SK-N-SH (cell line): ENCODE measurements around the gene COIL. TPM values are rescaled to one million over a fixed set of nuclear protein-coding genes. Genes with fewer than 3 reads are reported as not detected.

Experiments used
- CTCF ChIA-PET: fragments of 300-600, 350-600 bp; formaldehyde crosslinking; extraction: SDS; loops from one replicate; lab custom pipeline; 2021; lab: Yijun Ruan, JAX
- POLR2A ChIA-PET: fragments of 350-600 bp; sonication (Branson Sonifier 250); formaldehyde crosslinking; extraction: SDS; loops from one replicate; lab custom pipeline; 2020; ENCODE audit warnings: antibody characterized with exemption, inconsistent platforms; lab: Yijun Ruan, JAX
- DNase-seq: peaks from one replicate; pipeline ENCODE4 v3.0.0; 2012
- H2AFZ ChIP-seq: fragments of 200-600 bp; sonication (generic); 2 replicates; pipeline ENCODE4 v1.8.1; 2016; ENCODE audit warnings: antibody characterized with exemption, mild to moderate bottlenecking, low read depth
- H3F3A ChIP-seq: fragments of 200-600 bp; sonication (generic); replicated peaks from 2 replicates; pipeline ENCODE3; 2016; ENCODE audit warnings: antibody characterized with exemption, mild to moderate bottlenecking; ENCODE audit not compliant: insufficient read depth
- H3K27ac ChIP-seq, 2 experiments: fragments of 200-500 bp in 1 of 2; fragments of 200-600 bp in 1 of 2; sonication (Bioruptor generic) in 1 of 2; sonication (generic), shearing (Covaris generic) in 1 of 2; 2 replicates each; pipeline versions ENCODE4 v1.5.1 to v1.6.1; 2014 to 2016; ENCODE audit warnings: low read depth in 2 of 2, inconsistent platforms in 1 of 2, low read length in 1 of 2, mild to moderate bottlenecking in 1 of 2, mixed read lengths in 1 of 2
- H3K27me3 ChIP-seq: fragments of 200-600 bp; sonication (generic), shearing (Covaris generic); 2 replicates; pipeline ENCODE4 v1.6.1; 2016; ENCODE audit warnings: mixed run types; ENCODE audit not compliant: insufficient read depth
- H3K36me3 ChIP-seq, 2 experiments: fragments of 200-500 bp in 1 of 2; fragments of 200-600 bp in 1 of 2; sonication (Bioruptor generic) in 1 of 2; sonication (generic) in 1 of 2; replicated peaks in 1 of 2; 2 replicates each; pipeline versions ENCODE3 to v1.5.1; 2014 to 2016; ENCODE audit warnings: low read length in 1 of 2, mild to moderate bottlenecking in 1 of 2; ENCODE audit not compliant: insufficient read depth in 2 of 2, control insufficient read depth in 1 of 2
- H3K4me1 ChIP-seq, 2 experiments: fragments of 200-500 bp in 1 of 2; fragments of 200-600 bp in 1 of 2; sonication (Bioruptor generic) in 1 of 2; sonication (generic), shearing (Covaris generic) in 1 of 2; 2 replicates each; pipeline versions ENCODE4 v1.5.1 to v1.6.1; 2014 to 2016; ENCODE audit warnings: low read depth in 1 of 2, low read length in 1 of 2, mixed run types in 1 of 2; ENCODE audit not compliant: insufficient read depth in 2 of 2, control insufficient read depth in 1 of 2
- H3K4me2 ChIP-seq: fragments of 200-600 bp; sonication (generic), shearing (Covaris generic); 2 replicates; pipeline ENCODE4 v1.6.1; 2017; ENCODE audit warnings: mixed run types
- H3K4me3 ChIP-seq, 2 experiments: fragments of 200-500 bp in 1 of 2; fragments of 200-600 bp in 1 of 2; sonication (Bioruptor generic) in 1 of 2; sonication (generic), shearing (Covaris generic) in 1 of 2; 2 replicates each; pipeline versions ENCODE4 v1.5.1 to v1.8.1; 2014 to 2016; ENCODE audit warnings: low read depth in 2 of 2, inconsistent platforms in 1 of 2, low read length in 1 of 2, mild to moderate bottlenecking in 1 of 2, mixed read lengths in 1 of 2, moderate library complexity in 1 of 2
- H3K79me2 ChIP-seq: fragments of 200-600 bp; sonication (generic); 2 replicates; pipeline ENCODE4 v1.8.1; 2017; ENCODE audit warnings: mild to moderate bottlenecking; ENCODE audit not compliant: insufficient read depth
- H3K9ac ChIP-seq: fragments of 200-600 bp; sonication (generic); 2 replicates; pipeline ENCODE4 v1.6.1; 2017; ENCODE audit warnings: mixed run types
- H3K9me2 ChIP-seq: fragments of 200-600 bp; sonication (generic); 2 replicates; pipeline ENCODE4 v1.6.1; 2017; ENCODE audit warnings: mixed run types
- H3K9me3 ChIP-seq: fragments of 200-600 bp; sonication (generic); 2 replicates; pipeline ENCODE4 v1.6.1; 2017; ENCODE audit warnings: mixed run types, mild to moderate bottlenecking, moderate library complexity
- H4K20me1 ChIP-seq: fragments of 200-600 bp; sonication (generic); 2 replicates; pipeline ENCODE4 v1.6.1; 2017; ENCODE audit warnings: mild to moderate bottlenecking, mixed run types; ENCODE audit not compliant: insufficient read depth
- ELF1 ChIP-seq: IDR thresholded peaks from 2 replicates; pipeline ENCODE4 v1.4.0; 2012
- EP300 ChIP-seq, 2 experiments: IDR thresholded peaks; 2 replicates each; pipeline versions ENCODE4 v1.4.0 to v1.6.1; 2012; ENCODE audit warnings: borderline replicate concordance in 1 of 2, low read depth in 1 of 2, low read length in 1 of 2
- EZH2phosphoT487 ChIP-seq: fragments of 200-600 bp; sonication (generic); IDR thresholded peaks from 2 replicates; pipeline ENCODE4 v1.6.1; 2017; ENCODE audit warnings: low read depth, mixed run types, mild to moderate bottlenecking, antibody characterized with exemption, moderate library complexity, borderline replicate concordance
- FOXM1 ChIP-seq: IDR thresholded peaks from 2 replicates; pipeline ENCODE4 v1.4.0; 2012; ENCODE audit warnings: low read depth, mild to moderate bottlenecking
- GATA2 ChIP-seq: sonication (generic); formaldehyde crosslinking; IDR thresholded peaks from 2 replicates; pipeline ENCODE4 v1.5.0; 2020; ENCODE audit warnings: mild to moderate bottlenecking, missing genetic modification reagents
- MXI1 ChIP-seq: IDR thresholded peaks from 2 replicates; pipeline ENCODE4 v1.6.1; 2012; ENCODE audit warnings: mild to moderate bottlenecking, low read depth, low read length, improper control_type of control experiment
- NFIC ChIP-seq: IDR thresholded peaks from 2 replicates; pipeline ENCODE4 v1.4.0; 2012; ENCODE audit warnings: borderline replicate concordance
- POLR2AphosphoS5 ChIP-seq: IDR thresholded peaks from 2 replicates; pipeline ENCODE4 v1.6.1; 2012; ENCODE audit warnings: low read depth, low read length
- RFX5 ChIP-seq: IDR thresholded peaks from 2 replicates; pipeline ENCODE4 v1.6.1; 2012; ENCODE audit warnings: mild to moderate bottlenecking, improper control_type of control experiment, low read length
- SIN3A ChIP-seq: IDR thresholded peaks from 2 replicates; pipeline ENCODE4 v1.6.1; 2012; ENCODE audit warnings: low read depth, mild to moderate bottlenecking, low read length, moderate library complexity, borderline replicate concordance
- SMC3 ChIP-seq: IDR thresholded peaks from 2 replicates; pipeline ENCODE4 v1.6.1; 2012; ENCODE audit warnings: low read depth, low read length, improper control_type of control experiment
- TEAD4 ChIP-seq: IDR thresholded peaks from 2 replicates; pipeline ENCODE4 v1.4.0; 2012; ENCODE audit warnings: mild to moderate bottlenecking, borderline replicate concordance; ENCODE audit not compliant: insufficient read depth
- WGBS: methylation state at CpG from one replicate; pipeline ENCODE4 v1.1.6; 2017; ENCODE audit warnings: low lambda C conversion rate; 5-methylcytosine and 5-hydroxymethylcytosine counted together
- polyA plus RNA-seq, 3 experiments: library from polyadenylated mRNA; depleted of rRNA; stranded (reverse); fragments of >200 nt; gene quantifications; 2 replicates each; pipeline ENCODE4 v1.2.3, GENCODE V29; 2012
- TF ChIP-seq, protein P1 (sequence below): fragments of 200-600 bp; sonication (generic); IDR thresholded peaks from 2 replicates; pipeline ENCODE4 v1.6.1; 2017; ENCODE audit warnings: antibody characterized with exemption, mild to moderate bottlenecking, moderate library complexity
- TF ChIP-seq, protein P2 (sequence below): fragments of 150-350 bp; IDR thresholded peaks from 2 replicates; pipeline ENCODE4 v1.6.1; 2016; ENCODE audit warnings: mild to moderate bottlenecking, low read depth, low read length
- TF ChIP-seq, protein P3 (sequence below): IDR thresholded peaks from 2 replicates; pipeline ENCODE4 v1.4.0; 2012; ENCODE audit warnings: low read depth
- TF ChIP-seq, protein P4 (sequence below): fragments of 150-350 bp; IDR thresholded peaks from 2 replicates; pipeline ENCODE4 v1.6.1; 2017; ENCODE audit warnings: antibody characterized with exemption, low read length, low read depth, borderline replicate concordance
- TF ChIP-seq, protein P5 (sequence below): IDR thresholded peaks from 2 replicates; pipeline ENCODE4 v1.6.1; 2012; ENCODE audit warnings: mild to moderate bottlenecking, low read depth, low read length, moderate library complexity

Gene COIL
- polyA plus RNA-seq, 1 of the 3 experiments (the other 2 are of a cell fraction): 3.9 TPM

DNA sequence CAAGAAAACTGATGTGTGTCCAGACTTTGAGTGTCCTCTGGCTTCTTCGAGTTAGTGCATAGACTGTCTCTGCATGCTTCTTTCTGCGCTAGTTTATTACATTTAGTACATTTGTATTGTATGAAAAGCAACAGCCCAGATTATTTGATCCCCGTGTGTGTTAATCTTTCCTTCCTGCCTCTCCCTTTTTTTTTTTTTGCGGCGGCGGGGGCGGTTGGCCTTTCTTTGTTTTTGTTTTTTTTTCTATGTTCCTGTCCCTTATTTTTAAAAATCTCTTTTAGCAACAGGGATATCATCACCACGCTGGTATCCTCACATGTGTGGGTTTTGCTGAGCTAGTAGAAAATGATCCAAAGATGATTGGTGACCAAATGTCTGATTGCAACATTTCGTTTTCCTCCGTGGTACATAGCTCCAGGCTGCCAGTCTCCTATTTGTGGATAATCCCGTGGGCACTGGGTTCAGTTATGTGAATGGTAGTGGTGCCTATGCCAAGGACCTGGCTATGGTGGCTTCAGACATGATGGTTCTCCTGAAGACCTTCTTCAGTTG lies 26.5 kb upstream of the COIL start:
- H3K79me2 ChIP-seq: no peaks in the 10 kb centered on the region
- H3F3A ChIP-seq: no peaks in the 10 kb centered on the region
- TF ChIP-seq EP300 (IDR thresholded peaks at IDR 0.05; ENCODE audit: borderline replicate concordance in 1 of 2, low read depth in 1 of 2, low read length in 1 of 2) (no peak), NFIC (no peak), SMC3 (no peak), SIN3A (no peak), RFX5 (no peak), EZH2phosphoT487 (no peak), MXI1 (no peak), POLR2AphosphoS5 (no peak), GATA2 (CRISPR knock-in tag) (no peak), FOXM1 (no peak), TEAD4 (no peak), ELF1 (no peak)
- TF ChIP-seq, protein P1, sequence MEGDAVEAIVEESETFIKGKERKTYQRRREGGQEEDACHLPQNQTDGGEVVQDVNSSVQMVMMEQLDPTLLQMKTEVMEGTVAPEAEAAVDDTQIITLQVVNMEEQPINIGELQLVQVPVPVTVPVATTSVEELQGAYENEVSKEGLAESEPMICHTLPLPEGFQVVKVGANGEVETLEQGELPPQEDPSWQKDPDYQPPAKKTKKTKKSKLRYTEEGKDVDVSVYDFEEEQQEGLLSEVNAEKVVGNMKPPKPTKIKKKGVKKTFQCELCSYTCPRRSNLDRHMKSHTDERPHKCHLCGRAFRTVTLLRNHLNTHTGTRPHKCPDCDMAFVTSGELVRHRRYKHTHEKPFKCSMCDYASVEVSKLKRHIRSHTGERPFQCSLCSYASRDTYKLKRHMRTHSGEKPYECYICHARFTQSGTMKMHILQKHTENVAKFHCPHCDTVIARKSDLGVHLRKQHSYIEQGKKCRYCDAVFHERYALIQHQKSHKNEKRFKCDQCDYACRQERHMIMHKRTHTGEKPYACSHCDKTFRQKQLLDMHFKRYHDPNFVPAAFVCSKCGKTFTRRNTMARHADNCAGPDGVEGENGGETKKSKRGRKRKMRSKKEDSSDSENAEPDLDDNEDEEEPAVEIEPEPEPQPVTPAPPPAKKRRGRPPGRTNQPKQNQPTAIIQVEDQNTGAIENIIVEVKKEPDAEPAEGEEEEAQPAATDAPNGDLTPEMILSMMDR: no peak
- TF ChIP-seq, protein P2, sequence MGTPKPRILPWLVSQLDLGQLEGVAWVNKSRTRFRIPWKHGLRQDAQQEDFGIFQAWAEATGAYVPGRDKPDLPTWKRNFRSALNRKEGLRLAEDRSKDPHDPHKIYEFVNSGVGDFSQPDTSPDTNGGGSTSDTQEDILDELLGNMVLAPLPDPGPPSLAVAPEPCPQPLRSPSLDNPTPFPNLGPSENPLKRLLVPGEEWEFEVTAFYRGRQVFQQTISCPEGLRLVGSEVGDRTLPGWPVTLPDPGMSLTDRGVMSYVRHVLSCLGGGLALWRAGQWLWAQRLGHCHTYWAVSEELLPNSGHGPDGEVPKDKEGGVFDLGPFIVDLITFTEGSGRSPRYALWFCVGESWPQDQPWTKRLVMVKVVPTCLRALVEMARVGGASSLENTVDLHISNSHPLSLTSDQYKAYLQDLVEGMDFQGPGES: no peak
- TF ChIP-seq, protein P3, sequence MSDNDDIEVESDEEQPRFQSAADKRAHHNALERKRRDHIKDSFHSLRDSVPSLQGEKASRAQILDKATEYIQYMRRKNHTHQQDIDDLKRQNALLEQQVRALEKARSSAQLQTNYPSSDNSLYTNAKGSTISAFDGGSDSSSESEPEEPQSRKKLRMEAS: no peak
- TF ChIP-seq, protein P4, sequence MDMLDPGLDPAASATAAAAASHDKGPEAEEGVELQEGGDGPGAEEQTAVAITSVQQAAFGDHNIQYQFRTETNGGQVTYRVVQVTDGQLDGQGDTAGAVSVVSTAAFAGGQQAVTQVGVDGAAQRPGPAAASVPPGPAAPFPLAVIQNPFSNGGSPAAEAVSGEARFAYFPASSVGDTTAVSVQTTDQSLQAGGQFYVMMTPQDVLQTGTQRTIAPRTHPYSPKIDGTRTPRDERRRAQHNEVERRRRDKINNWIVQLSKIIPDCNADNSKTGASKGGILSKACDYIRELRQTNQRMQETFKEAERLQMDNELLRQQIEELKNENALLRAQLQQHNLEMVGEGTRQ: no peak
- TF ChIP-seq, protein P5, sequence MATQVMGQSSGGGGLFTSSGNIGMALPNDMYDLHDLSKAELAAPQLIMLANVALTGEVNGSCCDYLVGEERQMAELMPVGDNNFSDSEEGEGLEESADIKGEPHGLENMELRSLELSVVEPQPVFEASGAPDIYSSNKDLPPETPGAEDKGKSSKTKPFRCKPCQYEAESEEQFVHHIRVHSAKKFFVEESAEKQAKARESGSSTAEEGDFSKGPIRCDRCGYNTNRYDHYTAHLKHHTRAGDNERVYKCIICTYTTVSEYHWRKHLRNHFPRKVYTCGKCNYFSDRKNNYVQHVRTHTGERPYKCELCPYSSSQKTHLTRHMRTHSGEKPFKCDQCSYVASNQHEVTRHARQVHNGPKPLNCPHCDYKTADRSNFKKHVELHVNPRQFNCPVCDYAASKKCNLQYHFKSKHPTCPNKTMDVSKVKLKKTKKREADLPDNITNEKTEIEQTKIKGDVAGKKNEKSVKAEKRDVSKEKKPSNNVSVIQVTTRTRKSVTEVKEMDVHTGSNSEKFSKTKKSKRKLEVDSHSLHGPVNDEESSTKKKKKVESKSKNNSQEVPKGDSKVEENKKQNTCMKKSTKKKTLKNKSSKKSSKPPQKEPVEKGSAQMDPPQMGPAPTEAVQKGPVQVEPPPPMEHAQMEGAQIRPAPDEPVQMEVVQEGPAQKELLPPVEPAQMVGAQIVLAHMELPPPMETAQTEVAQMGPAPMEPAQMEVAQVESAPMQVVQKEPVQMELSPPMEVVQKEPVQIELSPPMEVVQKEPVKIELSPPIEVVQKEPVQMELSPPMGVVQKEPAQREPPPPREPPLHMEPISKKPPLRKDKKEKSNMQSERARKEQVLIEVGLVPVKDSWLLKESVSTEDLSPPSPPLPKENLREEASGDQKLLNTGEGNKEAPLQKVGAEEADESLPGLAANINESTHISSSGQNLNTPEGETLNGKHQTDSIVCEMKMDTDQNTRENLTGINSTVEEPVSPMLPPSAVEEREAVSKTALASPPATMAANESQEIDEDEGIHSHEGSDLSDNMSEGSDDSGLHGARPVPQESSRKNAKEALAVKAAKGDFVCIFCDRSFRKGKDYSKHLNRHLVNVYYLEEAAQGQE: no peak
- H3K9me3 ChIP-seq: no peaks in the 10 kb centered on the region
- no peak overlapping the region for H3K9ac ChIP-seq
- H4K20me1 ChIP-seq: no peaks in the 10 kb centered on the region
- H3K27ac ChIP-seq: no peak overlapping the region
- no peaks in the 10 kb centered on the region for H3K27me3 ChIP-seq
- POLR2A ChIA-PET: no interaction called here
- DNase-seq: no peak
- H2AFZ ChIP-seq: no peak overlapping the region
- H3K9me2 ChIP-seq: no peaks in the 10 kb centered on the region
- CTCF ChIA-PET: interaction anchor here (1.4 to 1.6 kb wide), 2 partner anchors 23 to 871 kb away, joined by 3 to 7 read pairs; no protein-coding TSS in a partner anchor
- 89% methylated on average over 11 of the region's 11 CpGs for WGBS
- no peak overlapping the region for H3K4me2 ChIP-seq
- H3K4me1 ChIP-seq: no peaks in the 10 kb centered on the region
- H3K36me3 ChIP-seq: peaks cover 11 to 22% of the 10 kb centered on the region in 2 experiments
- no peak overlapping the region for H3K4me3 ChIP-seq
